GM21515 (cell line): ENCODE data around the gene CEMIP.

ENCODE experiments used
- ATAC-seq: cut with Tn5 transposase; IDR thresholded peaks from one replicate; pipeline ENCODE4 v1.9.1; 2021; ENCODE audit not compliant: unreplicated experiment

The CEMIP gene

GRCh38 chr15:80885016-80885579 lies 105.9 kb downstream of the CEMIP start:
- ATAC-seq, result no peak

GRCh38 chr15:80887148-80887547 lies 108.0 kb downstream of the CEMIP start:
- ATAC-seq, result no peak

GRCh38 chr15:80888846-80889245 lies 109.7 kb downstream of the CEMIP start:
- ATAC-seq, result no peak

GRCh38 chr15:80890341-80891005 lies 111.3 kb downstream of the CEMIP start:
- ATAC-seq, result no peak

GRCh38 chr15:80891006-80891405 lies 111.8 kb downstream of the CEMIP start:
- ATAC-seq, result no peak

- ATAC-seq, result no peak
These were observed 113.2 kb downstream of the CEMIP start for GRCh38 chr15:80892414-80892813.

GRCh38 chr15:80893777-80894176 lies 114.6 kb downstream of the CEMIP start:
- no peak for ATAC-seq

GRCh38 chr15:80895091-80895490 lies 115.9 kb downstream of the CEMIP start:
- ATAC-seq, result no peak

GRCh38 chr15:80895965-80896364 lies 116.8 kb downstream of the CEMIP start:
- ATAC-seq, result no peak

GRCh38 chr15:80898040-80898439 lies 118.9 kb downstream of the CEMIP start:
- no peak for ATAC-seq

GRCh38 chr15:80902298-80902801 lies 123.2 kb downstream of the CEMIP start:
- no peak for ATAC-seq

- ATAC-seq, result no peak
These were observed 125.8 kb downstream of the CEMIP start for GRCh38 chr15:80904998-80905397.

- no peak for ATAC-seq
These were observed 127.1 kb downstream of the CEMIP start for GRCh38 chr15:80906159-80906766.

GRCh38 chr15:80911821-80912220 lies 132.7 kb downstream of the CEMIP start:
- ATAC-seq, result no peak

- no peak for ATAC-seq
These were observed 133.5 kb downstream of the CEMIP start for GRCh38 chr15:80912673-80913072.

GRCh38 chr15:80913541-80913940 lies 134.4 kb downstream of the CEMIP start:
- no peak for ATAC-seq

- no peak for ATAC-seq
These were observed 136.3 kb downstream of the CEMIP start for GRCh38 chr15:80915472-80915871.

- no peak for ATAC-seq
These were observed 136.9 kb downstream of the CEMIP start for GRCh38 chr15:80916056-80916455.

- no peak for ATAC-seq
These were observed 139.1 kb downstream of the CEMIP start for GRCh38 chr15:80918196-80918783.

GRCh38 chr15:80920271-80920699 lies 141.1 kb downstream of the CEMIP start:
- no peak for ATAC-seq

- no peak for ATAC-seq
These were observed 142.7 kb downstream of the CEMIP start for GRCh38 chr15:80921736-80922410.
